ENCODE results near the gene GATM. TPM values are rescaled to one million over a fixed set of nuclear protein-coding genes. Genes with fewer than 3 reads are reported as not detected.
"Not testable (repeated sequence)": the region's sequence is repeated elsewhere in the genome, so short reads cannot be mapped to it uniquely, and the experiment has no call there.

GATM gene
- total and polyA plus RNA-seq, 2 donors from 2014 or later = 79.5 to 421 TPM

- DNase-seq = peak in 1 of 5 donors; percentile 48
- intact Hi-C loops (cut with DNase I) = no loop called here
Observed at GRCh38 chr15:45314960-45315359, 63.4 kb downstream of the GATM start.

GRCh38 chr15:45314117-45314516 is 64.2 kb downstream of the GATM start:
- H3K27me3 ChIP-seq (ENCODE audit: control insufficient read depth, insufficient read depth, low read length); H3K9ac ChIP-seq (ENCODE audit: low read length in 3 of 3); H3K9me3 ChIP-seq (ENCODE audit: control insufficient read depth in 2 of 3, insufficient read depth in 1 of 3, low read length in 3 of 3); H3K4me1 ChIP-seq (ENCODE audit: control insufficient read depth in 2 of 3, insufficient read depth in 2 of 3, low read depth in 1 of 3, low read length in 3 of 3); H3K27ac ChIP-seq (ENCODE audit: low read depth in 2 of 2, low read length in 2 of 2); FAIRE-seq; intact Hi-C loops (cut with DNase I); H3K4me3 ChIP-seq (ENCODE audit: low read length in 3 of 3); DNase-seq; H3K36me3 ChIP-seq (ENCODE audit: control insufficient read depth in 2 of 3, insufficient read depth in 3 of 3, low read length in 3 of 3): not testable (repeated sequence)

More at GRCh38 chr15:45314960-45315359, 63.4 kb downstream of the GATM start:
- Histone ChIP-seq H3K27ac (ENCODE audit: low read depth in 2 of 2, low read length in 2 of 2) (no peak overlapping the region), H3K9me3 (ENCODE audit: control insufficient read depth in 2 of 3, insufficient read depth in 1 of 3, low read length in 3 of 3) (no peaks in the 10 kb centered on the region), H3K27me3 (ENCODE audit: control insufficient read depth, insufficient read depth, low read length) (no peaks in the 10 kb centered on the region), H3K4me3 (ENCODE audit: low read length in 3 of 3) (no peak overlapping the region), H3K4me1 (ENCODE audit: control insufficient read depth in 2 of 3, insufficient read depth in 2 of 3, low read depth in 1 of 3, low read length in 3 of 3) (no peaks in the 10 kb centered on the region), H3K9ac (ENCODE audit: low read length in 3 of 3) (no peak overlapping the region), H3K36me3 (ENCODE audit: control insufficient read depth in 2 of 3, insufficient read depth in 3 of 3, low read length in 3 of 3) (no peaks in the 10 kb centered on the region)
- TF ChIP-seq CTCF (IDR thresholded peaks at IDR 0.05; ENCODE audit: borderline replicate concordance, extremely low read depth, insufficient read depth) = no peak
- FAIRE-seq = no peak

Other genes starting within 250 kb of the GATM start
- 1.4 TPM for gene DUOXA1, start 248.7 kb downstream of the GATM start, total RNA-seq
- gene DUOXA1, start 248.7 kb downstream of the GATM start, polyA plus RNA-seq (ENCODE audit: insufficient read depth, low read depth, low replicate concordance) = 0.52 TPM
- 1.6 TPM for gene DUOX1, start 248.6 kb downstream of the GATM start, total RNA-seq
- 0.26 TPM for gene DUOX1, start 248.6 kb downstream of the GATM start, polyA plus RNA-seq (ENCODE audit: insufficient read depth, low read depth, low replicate concordance)
- gene SHF, start 190.6 kb downstream of the GATM start, total RNA-seq = 5.2 TPM
- gene SHF, start 190.6 kb downstream of the GATM start, polyA plus RNA-seq (ENCODE audit: insufficient read depth, low read depth, low replicate concordance) = 7.7 TPM
- not detected for gene SLC28A2, start 126.3 kb downstream of the GATM start, total RNA-seq
- 0.17 TPM for gene SLC28A2, start 126.3 kb downstream of the GATM start, polyA plus RNA-seq (ENCODE audit: insufficient read depth, low read depth, low replicate concordance)
- 7.4 TPM for gene SLC30A4, start 144.2 kb upstream of the GATM start, total RNA-seq
- gene SLC30A4, start 144.2 kb upstream of the GATM start, polyA plus RNA-seq (ENCODE audit: insufficient read depth, low read depth, low replicate concordance) = 3.1 TPM
- 35.0 TPM for gene BLOC1S6, start 208.8 kb upstream of the GATM start, total RNA-seq
- gene BLOC1S6, start 208.8 kb upstream of the GATM start, polyA plus RNA-seq (ENCODE audit: insufficient read depth, low read depth, low replicate concordance) = 14.8 TPM

Data from kidney (tissue), 14 donors.